B cell (primary cell): ENCODE measurements around the gene SIRT1.

ENCODE experiments used
- CTCF ChIP-seq: fragments of 200-600 bp; IDR thresholded peaks from one replicate; pipeline ENCODE4 v1.8.0; 2022; ENCODE audit warnings: antibody characterized with exemption, mild to moderate bottlenecking
- EZH2 ChIP-seq: IDR thresholded peaks from 2 replicates; pipeline ENCODE4 v1.6.1; 2012; ENCODE audit warnings: borderline replicate concordance, low read depth, mild to moderate bottlenecking, moderate library complexity, low read length; ENCODE audit not compliant: insufficient read depth, poor library complexity, severe bottlenecking

GRCh38 chr10:67839951-67840350 is 44.5 kb upstream of the SIRT1 start:
- TF ChIP-seq CTCF: no peak
- TF ChIP-seq EZH2: no peak
